Ectodermal cell (in vitro differentiated cells): Measurements from ENCODE around the gene PLEKHA8.

Experiments
- H3K27ac ChIP-seq: 2 replicates; pipeline ENCODE4 v1.7.0; 2013; ENCODE audit warnings: mild to moderate bottlenecking, low read depth, low read length; ENCODE audit not compliant: insufficient read depth, poor library complexity, severe bottlenecking
- H3K27me3 ChIP-seq: 2 replicates; pipeline ENCODE4 v1.7.0; 2013; ENCODE audit warnings: mild to moderate bottlenecking, low read length; ENCODE audit not compliant: insufficient read depth, control insufficient read depth, poor library complexity, severe bottlenecking
- H3K36me3 ChIP-seq: one replicate; pipeline ENCODE4 v1.7.0; 2013; ENCODE audit warnings: low read length; ENCODE audit not compliant: control insufficient read depth, insufficient read depth
- H3K4me1 ChIP-seq: one replicate; pipeline ENCODE4 v1.7.0; 2013; ENCODE audit warnings: low read length; ENCODE audit not compliant: control insufficient read depth, insufficient read depth
- H3K4me3 ChIP-seq: 2 replicates; pipeline ENCODE4 v1.7.0; 2013; ENCODE audit warnings: low read depth, low read length, control low read depth; ENCODE audit not compliant: insufficient read depth
- H3K9me3 ChIP-seq: 2 replicates; pipeline ENCODE4 v1.7.0; 2013; ENCODE audit warnings: mild to moderate bottlenecking, low read length, moderate library complexity; ENCODE audit not compliant: control insufficient read depth
- WGBS, 2 experiments: methylation state at CpG; one replicate each; pipeline ENCODE4 v1.1.7; 2013; ENCODE audit warnings: missing lambda C conversion rate in 2 of 2; 5-methylcytosine and 5-hydroxymethylcytosine counted together

PLEKHA8 gene

GRCh38 chr7:30140456-30140855, 112.2 kb downstream of the PLEKHA8 start:
- H3K9me3 ChIP-seq: no peaks in the 10 kb centered on the region
- H3K4me1 ChIP-seq: no peaks in the 10 kb centered on the region
- H3K36me3 ChIP-seq: no peaks in the 10 kb centered on the region
- 96 to 97% methylated on average over 3 of the region's 3 CpGs for WGBS, 2 experiments
- H3K27me3 ChIP-seq: peaks cover 24% of the 10 kb centered on the region
- H3K27ac ChIP-seq: no peak overlapping the region
- no peak overlapping the region for H3K4me3 ChIP-seq

- 94% methylated on average over 9 of the region's 9 CpGs for WGBS, 2 experiments
- no peak overlapping the region for H3K27ac ChIP-seq
- H3K4me3 ChIP-seq: no peak overlapping the region
- peaks cover 2% of the 10 kb centered on the region for H3K27me3 ChIP-seq
- H3K4me1 ChIP-seq: peaks cover 9% of the 10 kb centered on the region
- H3K36me3 ChIP-seq: no peaks in the 10 kb centered on the region
- H3K9me3 ChIP-seq: no peaks in the 10 kb centered on the region
Measured at GRCh38 chr7:30142710-30143109, 114.5 kb downstream of the PLEKHA8 start.

- 95 to 100% methylated on average over 1 of the region's 1 CpG for WGBS, 2 experiments
- no peaks in the 10 kb centered on the region for H3K36me3 ChIP-seq
- H3K27me3 ChIP-seq: no peaks in the 10 kb centered on the region
- peaks cover 9% of the 10 kb centered on the region for H3K4me1 ChIP-seq
- H3K4me3 ChIP-seq: no peak overlapping the region
- H3K27ac ChIP-seq: no peak overlapping the region
- H3K9me3 ChIP-seq: no peaks in the 10 kb centered on the region
Measured at GRCh38 chr7:30143748-30144251, 115.6 kb downstream of the PLEKHA8 start.

GRCh38 chr7:30144657-30145306, 116.6 kb downstream of the PLEKHA8 start:
- WGBS, 2 experiments: 87 to 96% methylated on average over 5 of the region's 5 CpGs
- Histone ChIP-seq H3K4me1 (peaks cover 9% of the 10 kb centered on the region), H3K9me3 (no peaks in the 10 kb centered on the region), H3K4me3 (no peak overlapping the region), H3K27ac (no peak overlapping the region), H3K27me3 (no peaks in the 10 kb centered on the region), H3K36me3 (no peaks in the 10 kb centered on the region)

- Histone ChIP-seq H3K27me3 (no peaks in the 10 kb centered on the region), H3K4me3 (no peak overlapping the region), H3K4me1 (peaks cover 9% of the 10 kb centered on the region), H3K27ac (no peak overlapping the region), H3K9me3 (no peaks in the 10 kb centered on the region), H3K36me3 (no peaks in the 10 kb centered on the region)
- WGBS, 2 experiments: 93 to 95% methylated on average over 6 of the region's 6 CpGs
Measured at GRCh38 chr7:30145426-30145970, 117.3 kb downstream of the PLEKHA8 start.

- no peaks in the 10 kb centered on the region for H3K9me3 ChIP-seq
- H3K4me1 ChIP-seq: peaks cover 9% of the 10 kb centered on the region
- H3K36me3 ChIP-seq: no peaks in the 10 kb centered on the region
- H3K27ac ChIP-seq: no peak overlapping the region
- H3K27me3 ChIP-seq: no peaks in the 10 kb centered on the region
- WGBS, 2 experiments: 71 to 76% methylated on average over 13 of the region's 13 CpGs
- H3K4me3 ChIP-seq: no peak overlapping the region
Measured at GRCh38 chr7:30146127-30146612, 118.0 kb downstream of the PLEKHA8 start.

GRCh38 chr7:30147223-30147622, 119.0 kb downstream of the PLEKHA8 start:
- H3K27ac ChIP-seq: no peak overlapping the region
- H3K4me3 ChIP-seq: no peak overlapping the region
- 73 to 79% methylated on average over 4 of the region's 4 CpGs for WGBS, 2 experiments

GRCh38 chr7:30147785-30148184, 119.6 kb downstream of the PLEKHA8 start:
- no peaks in the 10 kb centered on the region for H3K9me3 ChIP-seq
- H3K27ac ChIP-seq: no peak overlapping the region
- H3K4me3 ChIP-seq: no peak overlapping the region
- H3K4me1 ChIP-seq: peaks cover 9% of the 10 kb centered on the region
- no peaks in the 10 kb centered on the region for H3K36me3 ChIP-seq
- no peaks in the 10 kb centered on the region for H3K27me3 ChIP-seq
- WGBS, 2 experiments: 91 to 95% methylated on average over 2 of the region's 2 CpGs

More at GRCh38 chr7:30147223-30147622, 119.0 kb downstream of the PLEKHA8 start:
- Histone ChIP-seq H3K27me3 (no peaks in the 10 kb centered on the region), H3K4me1 (peaks cover 9% of the 10 kb centered on the region), H3K36me3 (no peaks in the 10 kb centered on the region), H3K9me3 (no peaks in the 10 kb centered on the region)

GRCh38 chr7:30148426-30148825, 120.2 kb downstream of the PLEKHA8 start:
- H3K27ac ChIP-seq: no peak overlapping the region
- 95% methylated on average over 5 of the region's 5 CpGs for WGBS, 2 experiments
- no peaks in the 10 kb centered on the region for H3K27me3 ChIP-seq
- H3K4me1 ChIP-seq: peaks cover 9% of the 10 kb centered on the region
- H3K36me3 ChIP-seq: no peaks in the 10 kb centered on the region
- no peaks in the 10 kb centered on the region for H3K9me3 ChIP-seq
- H3K4me3 ChIP-seq: no peak overlapping the region

- H3K4me3 ChIP-seq: no peak overlapping the region
- no peak overlapping the region for H3K27ac ChIP-seq
- H3K9me3 ChIP-seq: no peaks in the 10 kb centered on the region
- H3K4me1 ChIP-seq: peaks cover 9% of the 10 kb centered on the region
- H3K36me3 ChIP-seq: no peaks in the 10 kb centered on the region
- no peaks in the 10 kb centered on the region for H3K27me3 ChIP-seq
- WGBS, 2 experiments: 79 to 82% methylated on average over 13 of the region's 13 CpGs
Measured at GRCh38 chr7:30148951-30149459, 120.8 kb downstream of the PLEKHA8 start.
